GM23338 (cell line): ENCODE measurements around the gene C6. TPM values are rescaled to one million over a fixed set of nuclear protein-coding genes. Genes with fewer than 3 reads are reported as not detected.

ENCODE experiments used
- ATAC-seq: fragments of 200-7000 bp; cut with Tn5 transposase; 3 replicates; pipeline ENCODE4 v1.9.1; 2020
- DNase-seq: peaks from one replicate; pipeline ENCODE4 v3.0.0-alpha.2; 2015; ENCODE audit warnings: low spot score
- H2AFZ ChIP-seq: fragments of 200-600 bp; sonication (generic); 2 replicates; pipeline ENCODE4 v1.8.0; 2016; ENCODE audit warnings: antibody characterized with exemption, mild to moderate bottlenecking, moderate library complexity
- H3F3A ChIP-seq: fragments of 200-600 bp; sonication (generic); replicated peaks from 2 replicates; pipeline ENCODE4 v1.8.0; 2017; ENCODE audit warnings: antibody characterized with exemption, mixed run types, low read depth
- H3K27ac ChIP-seq: fragments of 200-600 bp; sonication (generic); 2 replicates; pipeline ENCODE4 v1.6.1; 2016; ENCODE audit warnings: low read depth
- H3K27me3 ChIP-seq: fragments of 200-600 bp; sonication (generic); 2 replicates; pipeline ENCODE4 v1.8.0; 2016; ENCODE audit warnings: mild to moderate bottlenecking, mixed run types, moderate library complexity; ENCODE audit not compliant: insufficient read depth
- H3K36me3 ChIP-seq: fragments of 200-600 bp; sonication (generic); 2 replicates; pipeline ENCODE4 v1.8.0; 2016; ENCODE audit warnings: mild to moderate bottlenecking; ENCODE audit not compliant: insufficient read depth
- H3K4me1 ChIP-seq: fragments of 200-600 bp; sonication (generic); 2 replicates; pipeline ENCODE4 v1.8.0; 2016; ENCODE audit warnings: mild to moderate bottlenecking, moderate library complexity; ENCODE audit not compliant: insufficient read depth
- H3K4me2 ChIP-seq: fragments of 200-600 bp; sonication (generic); 2 replicates; pipeline ENCODE4 v1.7.1; 2017; ENCODE audit warnings: mixed run types
- H3K4me3 ChIP-seq: fragments of 200-600 bp; sonication (generic); 2 replicates; pipeline ENCODE4 v1.6.1; 2016; ENCODE audit warnings: mixed run types
- H3K79me2 ChIP-seq: fragments of 200-600 bp; sonication (generic); replicated peaks from 2 replicates; pipeline ENCODE4 v1.8.0; 2017; ENCODE audit warnings: mild to moderate bottlenecking; ENCODE audit not compliant: insufficient read depth
- H3K9me2 ChIP-seq: fragments of 200-600 bp; sonication (generic); 2 replicates; pipeline ENCODE4 v1.8.0; 2017; ENCODE audit not compliant: insufficient read depth
- H4K20me1 ChIP-seq: fragments of 200-600 bp; sonication (generic); replicated peaks from 2 replicates; pipeline ENCODE4 v1.8.0; 2017; ENCODE audit warnings: mild to moderate bottlenecking; ENCODE audit not compliant: insufficient read depth
- H3K27ac Mint-ChIP-seq: 2 replicates; pipeline ENCODE4 v1.8.0; 2020; ENCODE audit warnings: inconsistent platforms, mild to moderate bottlenecking, moderate library complexity, mixed read lengths
- H3K27me3 Mint-ChIP-seq: 3 replicates; pipeline ENCODE4 v1.8.0; 2022; ENCODE audit warnings: low read depth, mild to moderate bottlenecking, moderate library complexity, mixed read lengths, inconsistent platforms; ENCODE audit not compliant: insufficient read depth, poor library complexity
- H3K36me3 Mint-ChIP-seq: 3 replicates; pipeline ENCODE4 v1.8.0; 2021; ENCODE audit warnings: low read depth, mild to moderate bottlenecking, inconsistent platforms, moderate library complexity, mixed read lengths
- H3K4me1 Mint-ChIP-seq: 3 replicates; pipeline ENCODE4 v1.8.0; 2020; ENCODE audit warnings: mild to moderate bottlenecking, inconsistent platforms, mixed read lengths
- H3K4me3 Mint-ChIP-seq: 3 replicates; pipeline ENCODE4 v1.8.0; 2021; ENCODE audit warnings: moderate library complexity, mild to moderate bottlenecking, inconsistent platforms, mixed read lengths
- H3K9me3 Mint-ChIP-seq: 3 replicates; pipeline ENCODE4 v1.8.0; 2020; ENCODE audit warnings: moderate library complexity, mild to moderate bottlenecking, inconsistent platforms, mixed read lengths
- CREB1 ChIP-seq: fragments of 250-450 bp; sonication (Bioruptor Pico); IDR thresholded peaks from 2 replicates; pipeline ENCODE4 v1.5.0; 2020; ENCODE audit warnings: low read depth, mild to moderate bottlenecking, moderate library complexity
- NANOG ChIP-seq: IDR thresholded peaks from 2 replicates; pipeline ENCODE4 v1.6.1; 2016; ENCODE audit warnings: antibody characterized with exemption, borderline replicate concordance
- ZNF331 ChIP-seq: fragments of 250-450 bp; sonication (Bioruptor Pico); IDR thresholded peaks from 2 replicates; pipeline ENCODE4 v1.5.0; 2020; ENCODE audit warnings: low read depth, mild to moderate bottlenecking, moderate library complexity
- polyA plus RNA-seq: library from polyadenylated mRNA; unstranded; fragments of >200 nt; fragmentation: Nextera tagmentation; extraction: Ambion mirVana; gene quantifications from 2 replicates; pipeline ENCODE4 v1.2.1, GENCODE V29; 2016
- total RNA-seq: library from RNA; depleted of rRNA; stranded (reverse); fragments of >200 nt; shearing (Covaris generic); gene quantifications from 2 replicates; pipeline ENCODE4 v1.2.3, GENCODE V29; 2014
- TF ChIP-seq, protein P1 (sequence below): fragments of 250-450 bp; sonication (Bioruptor Pico); IDR thresholded peaks from 2 replicates; pipeline ENCODE4 v1.5.0; 2020; ENCODE audit warnings: mild to moderate bottlenecking, moderate library complexity
- TF ChIP-seq, protein P2 (sequence below), 2 experiments: fragments of 200-600 bp in 1 of 2; sonication (generic) in 1 of 2; conservative IDR thresholded peaks; 2 replicates each; pipeline versions ENCODE4 v1.5.1 to v1.6.1; 2016 to 2017; ENCODE audit warnings: antibody characterized with exemption in 2 of 2, low read depth in 2 of 2, mild to moderate bottlenecking in 2 of 2, moderate library complexity in 1 of 2

The C6 gene
- total and polyA plus RNA-seq, 2 experiments from 2014 or later: not detected

DNA sequence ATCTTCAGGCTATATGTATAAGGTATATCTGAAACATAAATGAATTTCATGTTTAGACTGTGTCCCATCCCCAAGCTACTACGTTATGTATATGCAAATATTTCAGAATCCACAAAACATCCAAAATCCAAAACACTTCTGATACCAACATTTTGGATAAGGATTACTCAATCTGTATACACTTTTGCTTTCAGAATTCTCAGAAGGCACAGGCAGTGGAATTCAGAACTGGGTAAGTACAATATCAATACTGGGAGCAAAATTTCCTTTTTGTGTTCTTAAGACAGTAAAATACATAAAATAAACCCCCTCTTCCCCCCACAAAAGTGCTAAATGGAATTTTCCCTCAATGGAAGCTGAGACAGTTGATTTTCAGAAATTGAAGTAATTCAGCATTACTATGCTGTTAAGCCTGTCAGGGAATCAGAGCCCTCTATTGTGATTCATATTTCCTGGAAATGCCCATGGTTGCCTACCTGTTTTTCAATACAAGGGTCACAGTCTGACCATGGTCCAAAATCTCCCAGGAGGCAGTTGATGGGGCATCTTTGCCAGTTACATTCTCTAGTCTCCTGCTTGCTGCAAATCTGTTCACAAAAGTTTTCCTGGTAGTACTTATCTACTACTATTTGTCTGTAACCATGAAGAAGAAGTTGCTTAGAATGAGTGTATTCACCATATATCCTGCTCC lies 12.1 kb downstream of the C6 start:
- no peak for TF ChIP-seq NANOG
- TF ChIP-seq, protein P1, sequence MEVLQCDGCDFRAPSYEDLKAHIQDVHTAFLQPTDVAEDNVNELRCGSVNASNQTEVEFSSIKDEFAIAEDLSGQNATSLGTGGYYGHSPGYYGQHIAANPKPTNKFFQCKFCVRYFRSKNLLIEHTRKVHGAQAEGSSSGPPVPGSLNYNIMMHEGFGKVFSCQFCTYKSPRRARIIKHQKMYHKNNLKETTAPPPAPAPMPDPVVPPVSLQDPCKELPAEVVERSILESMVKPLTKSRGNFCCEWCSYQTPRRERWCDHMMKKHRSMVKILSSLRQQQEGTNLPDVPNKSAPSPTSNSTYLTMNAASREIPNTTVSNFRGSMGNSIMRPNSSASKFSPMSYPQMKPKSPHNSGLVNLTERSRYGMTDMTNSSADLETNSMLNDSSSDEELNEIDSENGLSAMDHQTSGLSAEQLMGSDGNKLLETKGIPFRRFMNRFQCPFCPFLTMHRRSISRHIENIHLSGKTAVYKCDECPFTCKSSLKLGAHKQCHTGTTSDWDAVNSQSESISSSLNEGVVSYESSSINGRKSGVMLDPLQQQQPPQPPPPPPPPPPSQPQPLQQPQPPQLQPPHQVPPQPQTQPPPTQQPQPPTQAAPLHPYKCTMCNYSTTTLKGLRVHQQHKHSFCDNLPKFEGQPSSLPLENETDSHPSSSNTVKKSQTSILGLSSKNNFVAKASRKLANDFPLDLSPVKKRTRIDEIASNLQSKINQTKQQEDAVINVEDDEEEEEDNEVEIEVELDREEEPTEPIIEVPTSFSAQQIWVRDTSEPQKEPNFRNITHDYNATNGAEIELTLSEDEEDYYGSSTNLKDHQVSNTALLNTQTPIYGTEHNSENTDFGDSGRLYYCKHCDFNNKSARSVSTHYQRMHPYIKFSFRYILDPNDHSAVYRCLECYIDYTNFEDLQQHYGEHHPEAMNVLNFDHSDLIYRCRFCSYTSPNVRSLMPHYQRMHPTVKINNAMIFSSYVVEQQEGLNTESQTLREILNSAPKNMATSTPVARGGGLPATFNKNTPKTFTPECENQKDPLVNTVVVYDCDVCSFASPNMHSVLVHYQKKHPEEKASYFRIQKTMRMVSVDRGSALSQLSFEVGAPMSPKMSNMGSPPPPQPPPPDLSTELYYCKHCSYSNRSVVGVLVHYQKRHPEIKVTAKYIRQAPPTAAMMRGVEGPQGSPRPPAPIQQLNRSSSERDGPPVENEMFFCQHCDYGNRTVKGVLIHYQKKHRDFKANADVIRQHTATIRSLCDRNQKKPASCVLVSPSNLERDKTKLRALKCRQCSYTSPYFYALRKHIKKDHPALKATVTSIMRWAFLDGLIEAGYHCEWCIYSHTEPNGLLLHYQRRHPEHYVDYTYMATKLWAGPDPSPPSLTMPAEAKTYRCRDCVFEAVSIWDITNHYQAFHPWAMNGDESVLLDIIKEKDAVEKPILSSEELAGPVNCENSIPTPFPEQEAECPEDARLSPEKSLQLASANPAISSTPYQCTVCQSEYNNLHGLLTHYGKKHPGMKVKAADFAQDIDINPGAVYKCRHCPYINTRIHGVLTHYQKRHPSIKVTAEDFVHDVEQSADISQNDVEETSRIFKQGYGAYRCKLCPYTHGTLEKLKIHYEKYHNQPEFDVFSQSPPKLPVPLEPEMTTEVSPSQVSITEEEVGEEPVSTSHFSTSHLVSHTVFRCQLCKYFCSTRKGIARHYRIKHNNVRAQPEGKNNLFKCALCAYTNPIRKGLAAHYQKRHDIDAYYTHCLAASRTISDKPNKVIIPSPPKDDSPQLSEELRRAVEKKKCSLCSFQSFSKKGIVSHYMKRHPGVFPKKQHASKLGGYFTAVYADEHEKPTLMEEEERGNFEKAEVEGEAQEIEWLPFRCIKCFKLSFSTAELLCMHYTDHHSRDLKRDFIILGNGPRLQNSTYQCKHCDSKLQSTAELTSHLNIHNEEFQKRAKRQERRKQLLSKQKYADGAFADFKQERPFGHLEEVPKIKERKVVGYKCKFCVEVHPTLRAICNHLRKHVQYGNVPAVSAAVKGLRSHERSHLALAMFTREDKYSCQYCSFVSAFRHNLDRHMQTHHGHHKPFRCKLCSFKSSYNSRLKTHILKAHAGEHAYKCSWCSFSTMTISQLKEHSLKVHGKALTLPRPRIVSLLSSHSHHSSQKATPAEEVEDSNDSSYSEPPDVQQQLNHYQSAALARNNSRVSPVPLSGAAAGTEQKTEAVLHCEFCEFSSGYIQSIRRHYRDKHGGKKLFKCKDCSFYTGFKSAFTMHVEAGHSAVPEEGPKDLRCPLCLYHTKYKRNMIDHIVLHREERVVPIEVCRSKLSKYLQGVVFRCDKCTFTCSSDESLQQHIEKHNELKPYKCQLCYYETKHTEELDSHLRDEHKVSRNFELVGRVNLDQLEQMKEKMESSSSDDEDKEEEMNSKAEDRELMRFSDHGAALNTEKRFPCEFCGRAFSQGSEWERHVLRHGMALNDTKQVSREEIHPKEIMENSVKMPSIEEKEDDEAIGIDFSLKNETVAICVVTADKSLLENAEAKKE (CRISPR knock-in tag): no peak
- TF ChIP-seq CREB1: no peak
- TF ChIP-seq ZNF331 (CRISPR knock-in tag): no peak
- TF ChIP-seq, protein P2, sequence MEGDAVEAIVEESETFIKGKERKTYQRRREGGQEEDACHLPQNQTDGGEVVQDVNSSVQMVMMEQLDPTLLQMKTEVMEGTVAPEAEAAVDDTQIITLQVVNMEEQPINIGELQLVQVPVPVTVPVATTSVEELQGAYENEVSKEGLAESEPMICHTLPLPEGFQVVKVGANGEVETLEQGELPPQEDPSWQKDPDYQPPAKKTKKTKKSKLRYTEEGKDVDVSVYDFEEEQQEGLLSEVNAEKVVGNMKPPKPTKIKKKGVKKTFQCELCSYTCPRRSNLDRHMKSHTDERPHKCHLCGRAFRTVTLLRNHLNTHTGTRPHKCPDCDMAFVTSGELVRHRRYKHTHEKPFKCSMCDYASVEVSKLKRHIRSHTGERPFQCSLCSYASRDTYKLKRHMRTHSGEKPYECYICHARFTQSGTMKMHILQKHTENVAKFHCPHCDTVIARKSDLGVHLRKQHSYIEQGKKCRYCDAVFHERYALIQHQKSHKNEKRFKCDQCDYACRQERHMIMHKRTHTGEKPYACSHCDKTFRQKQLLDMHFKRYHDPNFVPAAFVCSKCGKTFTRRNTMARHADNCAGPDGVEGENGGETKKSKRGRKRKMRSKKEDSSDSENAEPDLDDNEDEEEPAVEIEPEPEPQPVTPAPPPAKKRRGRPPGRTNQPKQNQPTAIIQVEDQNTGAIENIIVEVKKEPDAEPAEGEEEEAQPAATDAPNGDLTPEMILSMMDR (conservative IDR thresholded peaks at IDR 0.05; ENCODE audit: low read depth in 2 of 2): no peak

More for the DNA sequence above, 12.1 kb downstream of the C6 start:
- no peak overlapping the region for H3K4me2 ChIP-seq
- no peaks in the 10 kb centered on the region for H3K79me2 ChIP-seq
- no peaks in the 10 kb centered on the region for H3F3A ChIP-seq
- H3K27ac Mint-ChIP-seq: no peak overlapping the region
- no peak for DNase-seq
- H3K4me3 ChIP-seq: no peak overlapping the region
- peaks cover 30% of the 10 kb centered on the region for H3K9me3 Mint-ChIP-seq
- H3K36me3 Mint-ChIP-seq: peaks cover 11% of the 10 kb centered on the region; the same call in 2 of the 3 replicates
- H3K27me3 Mint-ChIP-seq: peaks cover under 1% of the 10 kb centered on the region
- no peaks in the 10 kb centered on the region for H4K20me1 ChIP-seq
- no peak overlapping the region for H2AFZ ChIP-seq
- H3K4me1 Mint-ChIP-seq: peaks cover 2% of the 10 kb centered on the region; the same call in 1 of the 3 replicates
- no peak overlapping the region for H3K4me3 Mint-ChIP-seq
- H3K36me3 ChIP-seq: no peaks in the 10 kb centered on the region; the same call in 1 of the 2 replicates
- H3K4me1 ChIP-seq: no peaks in the 10 kb centered on the region
- 0 out of 2 replicates have a peak, but pooled peaks cover 4% of the 10 kb centered on the region for H3K9me2 ChIP-seq
- no peaks in the 10 kb centered on the region for H3K27me3 ChIP-seq
- ATAC-seq: no peak
- no peak overlapping the region for H3K27ac ChIP-seq
